ENCODE measurements around the gene RFX2. TPM values are rescaled to one million over a fixed set of nuclear protein-coding genes. Genes with fewer than 3 reads are reported as not detected.

RFX2 gene
- total and polyA plus RNA-seq, 9 of the 15 experiments (the other 6 are each of a cell fraction or from before 2014, with no cell fraction given): 3.6 to 18.7 (median 8.7) TPM

DNA sequence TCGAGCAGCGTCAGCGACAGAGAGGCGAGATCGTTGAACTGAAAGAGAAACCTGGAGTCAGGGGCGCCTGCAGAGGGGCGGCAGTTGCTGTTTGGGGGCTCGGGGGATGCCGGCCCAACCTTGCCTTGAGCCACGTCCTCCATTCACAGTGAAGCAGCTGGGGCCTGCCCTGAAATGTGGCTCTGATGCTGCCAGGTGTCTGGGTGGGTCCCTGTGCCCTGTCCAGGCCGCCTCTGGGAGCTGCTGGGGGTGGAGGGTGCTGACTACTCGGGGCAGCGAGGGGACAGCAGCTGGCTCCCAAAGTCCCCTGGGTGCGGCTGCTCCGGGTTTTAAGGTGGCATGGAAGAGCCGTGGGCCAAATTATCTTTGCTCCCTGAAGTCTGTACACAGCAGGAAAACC lies 114.7 kb downstream of the RFX2 start:
- H3K9ac ChIP-seq (ENCODE audit: insufficient read depth in 1 of 2, low read depth in 2 of 2, low read length in 2 of 2): peak overlapping the region in 1 of 2 experiments; percentile 9; a peak in 1 of 4 replicates
- in situ Hi-C loops (cut with MboI): no loop called here

More for the DNA sequence above, 114.7 kb downstream of the RFX2 start:
- no TSS peak for BruUV-seq (replicated peaks)
- Histone ChIP-seq H3K36me3 (ENCODE audit: control insufficient read depth, insufficient read depth, low read length) (no peaks in the 10 kb centered on the region), H3K9me1 (ENCODE audit: control insufficient read depth, insufficient read depth, low read length) (no peaks in the 10 kb centered on the region), H3K4me2 (ENCODE audit: insufficient read depth, low read length) (no peak overlapping the region), H3K27ac (ENCODE audit: extremely low read depth, low read depth, low read length) (no peak overlapping the region), H3K79me2 (ENCODE audit: control insufficient read depth, insufficient read depth, low read length) (no peaks in the 10 kb centered on the region), H4K20me1 (replicated peaks; ENCODE audit: control insufficient read depth, insufficient read depth, low read length) (no peaks in the 10 kb centered on the region), H3K27me3 (ENCODE audit: control insufficient read depth in 2 of 2, insufficient read depth in 2 of 2, low read length in 2 of 2) (no peaks in the 10 kb centered on the region), H3K4me1 (replicated peaks in 1 of 2; ENCODE audit: control insufficient read depth in 2 of 2, insufficient read depth in 2 of 2, low read length in 2 of 2) (peaks cover 0 to 37% of the 10 kb centered on the region in 2 experiments; a peak in 2 of 5 replicates), H3K4me3 (no peak overlapping the region), H2AFZ (ENCODE audit: low read depth, low read length) (no peak overlapping the region), H3K9me3 (replicated peaks; ENCODE audit: control insufficient read depth, insufficient read depth, low read depth, low read length) (no peaks in the 10 kb centered on the region)
- no peak for TF ChIP-seq NFIC (IDR thresholded peaks at IDR 0.05)
- TF ChIP-seq ZNF764 (CRISPR knock-in tag; IDR thresholded peaks at IDR 0.05; ENCODE audit: low read depth): no peak
- no peak for TF ChIP-seq HDAC3 (IDR thresholded peaks at IDR 0.05; ENCODE audit: borderline replicate concordance, partially characterized antibody)
- no peak for TF ChIP-seq ZNF165 (CRISPR knock-in tag; IDR thresholded peaks at IDR 0.05; ENCODE audit: borderline replicate concordance)
- TF ChIP-seq, protein P1, sequence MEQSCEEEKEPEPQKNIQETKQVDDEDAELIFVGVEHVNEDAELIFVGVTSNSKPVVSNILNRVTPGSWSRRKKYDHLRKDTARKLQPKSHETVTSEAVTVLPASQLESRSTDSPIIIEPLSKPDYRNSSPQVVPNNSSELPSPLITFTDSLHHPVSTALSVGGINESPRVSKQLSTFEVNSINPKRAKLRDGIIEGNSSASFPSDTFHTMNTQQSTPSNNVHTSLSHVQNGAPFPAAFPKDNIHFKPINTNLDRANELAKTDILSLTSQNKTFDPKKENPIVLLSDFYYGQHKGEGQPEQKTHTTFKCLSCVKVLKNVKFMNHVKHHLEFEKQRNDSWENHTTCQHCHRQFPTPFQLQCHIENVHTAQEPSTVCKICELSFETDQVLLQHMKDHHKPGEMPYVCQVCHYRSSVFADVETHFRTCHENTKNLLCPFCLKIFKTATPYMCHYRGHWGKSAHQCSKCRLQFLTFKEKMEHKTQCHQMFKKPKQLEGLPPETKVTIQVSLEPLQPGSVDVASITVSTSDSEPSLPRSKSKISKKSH (CRISPR knock-in tag; IDR thresholded peaks at IDR 0.05): no peak
- TF ChIP-seq, protein P2, sequence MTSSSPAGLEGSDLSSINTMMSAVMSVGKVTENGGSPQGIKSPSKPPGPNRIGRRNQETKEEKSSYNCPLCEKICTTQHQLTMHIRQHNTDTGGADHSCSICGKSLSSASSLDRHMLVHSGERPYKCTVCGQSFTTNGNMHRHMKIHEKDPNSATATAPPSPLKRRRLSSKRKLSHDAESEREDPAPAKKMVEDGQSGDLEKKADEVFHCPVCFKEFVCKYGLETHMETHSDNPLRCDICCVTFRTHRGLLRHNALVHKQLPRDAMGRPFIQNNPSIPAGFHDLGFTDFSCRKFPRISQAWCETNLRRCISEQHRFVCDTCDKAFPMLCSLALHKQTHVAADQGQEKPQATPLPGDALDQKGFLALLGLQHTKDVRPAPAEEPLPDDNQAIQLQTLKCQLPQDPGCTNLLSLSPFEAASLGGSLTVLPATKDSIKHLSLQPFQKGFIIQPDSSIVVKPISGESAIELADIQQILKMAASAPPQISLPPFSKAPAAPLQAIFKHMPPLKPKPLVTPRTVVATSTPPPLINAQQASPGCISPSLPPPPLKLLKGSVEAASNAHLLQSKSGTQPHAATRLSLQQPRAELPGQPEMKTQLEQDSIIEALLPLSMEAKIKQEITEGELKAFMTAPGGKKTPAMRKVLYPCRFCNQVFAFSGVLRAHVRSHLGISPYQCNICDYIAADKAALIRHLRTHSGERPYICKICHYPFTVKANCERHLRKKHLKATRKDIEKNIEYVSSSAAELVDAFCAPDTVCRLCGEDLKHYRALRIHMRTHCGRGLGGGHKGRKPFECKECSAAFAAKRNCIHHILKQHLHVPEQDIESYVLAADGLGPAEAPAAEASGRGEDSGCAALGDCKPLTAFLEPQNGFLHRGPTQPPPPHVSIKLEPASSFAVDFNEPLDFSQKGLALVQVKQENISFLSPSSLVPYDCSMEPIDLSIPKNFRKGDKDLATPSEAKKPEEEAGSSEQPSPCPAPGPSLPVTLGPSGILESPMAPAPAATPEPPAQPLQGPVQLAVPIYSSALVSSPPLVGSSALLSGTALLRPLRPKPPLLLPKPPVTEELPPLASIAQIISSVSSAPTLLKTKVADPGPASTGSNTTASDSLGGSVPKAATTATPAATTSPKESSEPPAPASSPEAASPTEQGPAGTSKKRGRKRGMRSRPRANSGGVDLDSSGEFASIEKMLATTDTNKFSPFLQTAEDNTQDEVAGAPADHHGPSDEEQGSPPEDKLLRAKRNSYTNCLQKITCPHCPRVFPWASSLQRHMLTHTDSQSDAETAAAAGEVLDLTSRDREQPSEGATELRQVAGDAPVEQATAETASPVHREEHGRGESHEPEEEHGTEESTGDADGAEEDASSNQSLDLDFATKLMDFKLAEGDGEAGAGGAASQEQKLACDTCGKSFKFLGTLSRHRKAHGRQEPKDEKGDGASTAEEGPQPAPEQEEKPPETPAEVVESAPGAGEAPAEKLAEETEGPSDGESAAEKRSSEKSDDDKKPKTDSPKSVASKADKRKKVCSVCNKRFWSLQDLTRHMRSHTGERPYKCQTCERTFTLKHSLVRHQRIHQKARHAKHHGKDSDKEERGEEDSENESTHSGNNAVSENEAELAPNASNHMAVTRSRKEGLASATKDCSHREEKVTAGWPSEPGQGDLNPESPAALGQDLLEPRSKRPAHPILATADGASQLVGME (CRISPR knock-in tag; IDR thresholded peaks at IDR 0.05): no peak
- TF ChIP-seq TFAM (CRISPR knock-in tag; conservative IDR thresholded peaks at IDR 0.05): no peak
- TF ChIP-seq ARID2 (IDR thresholded peaks at IDR 0.05): no peak
- TF ChIP-seq HOXB6 (CRISPR knock-in tag; IDR thresholded peaks at IDR 0.05; ENCODE audit: borderline replicate concordance): no peak
- TF ChIP-seq, protein P3, sequence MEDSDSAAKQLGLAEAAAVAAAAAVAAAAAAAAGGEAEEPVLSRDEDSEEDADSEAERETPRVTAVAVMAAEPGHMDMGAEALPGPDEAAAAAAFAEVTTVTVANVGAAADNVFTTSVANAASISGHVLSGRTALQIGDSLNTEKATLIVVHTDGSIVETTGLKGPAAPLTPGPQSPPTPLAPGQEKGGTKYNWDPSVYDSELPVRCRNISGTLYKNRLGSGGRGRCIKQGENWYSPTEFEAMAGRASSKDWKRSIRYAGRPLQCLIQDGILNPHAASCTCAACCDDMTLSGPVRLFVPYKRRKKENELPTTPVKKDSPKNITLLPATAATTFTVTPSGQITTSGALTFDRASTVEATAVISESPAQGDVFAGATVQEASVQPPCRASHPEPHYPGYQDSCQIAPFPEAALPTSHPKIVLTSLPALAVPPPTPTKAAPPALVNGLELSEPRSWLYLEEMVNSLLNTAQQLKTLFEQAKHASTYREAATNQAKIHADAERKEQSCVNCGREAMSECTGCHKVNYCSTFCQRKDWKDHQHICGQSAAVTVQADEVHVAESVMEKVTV (CRISPR knock-in tag; IDR thresholded peaks at IDR 0.05): no peak
- no peak for TF ChIP-seq ARID1B (IDR thresholded peaks at IDR 0.05)
- no peak for TF ChIP-seq TSC22D4 (tag; IDR thresholded peaks at IDR 0.05)
- no peak for TF ChIP-seq MTA2 (IDR thresholded peaks at IDR 0.05; ENCODE audit: low read depth)
- no peak for TF ChIP-seq SMARCC2 (IDR thresholded peaks at IDR 0.05; ENCODE audit: low read depth)
- no peak for TF ChIP-seq ZNF778 (CRISPR knock-in tag; IDR thresholded peaks at IDR 0.05)
- no peak for TF ChIP-seq SOX6 (IDR thresholded peaks at IDR 0.05)
- DNase-seq (ENCODE audit: extremely low read depth in 1 of 4, low spot score in 3 of 4): no peak
- intact Hi-C loops (cut with micrococcal nuclease): no loop called here
- WGBS (ENCODE audit: insufficient coverage, low coverage, missing lambda C conversion rate): 76% methylated on average over 12 of the region's 16 CpGs
- no peak for FAIRE-seq
- ChIA-PET POLR2A (no interaction called here), CTCF (ENCODE audit: low intra/inter-chr PET ratio) (no interaction called here)
- ATAC-seq: no peak
